Measurements from ENCODE around the gene DPP8. TPM values are rescaled to one million over a fixed set of nuclear protein-coding genes. Genes with fewer than 3 reads are reported as not detected.

The DPP8 gene
- total and polyA plus RNA-seq, 2 donors (not counting 1 experiment from before 2014, with no cell fraction given), result 17.1 to 65.2 TPM

DNA sequence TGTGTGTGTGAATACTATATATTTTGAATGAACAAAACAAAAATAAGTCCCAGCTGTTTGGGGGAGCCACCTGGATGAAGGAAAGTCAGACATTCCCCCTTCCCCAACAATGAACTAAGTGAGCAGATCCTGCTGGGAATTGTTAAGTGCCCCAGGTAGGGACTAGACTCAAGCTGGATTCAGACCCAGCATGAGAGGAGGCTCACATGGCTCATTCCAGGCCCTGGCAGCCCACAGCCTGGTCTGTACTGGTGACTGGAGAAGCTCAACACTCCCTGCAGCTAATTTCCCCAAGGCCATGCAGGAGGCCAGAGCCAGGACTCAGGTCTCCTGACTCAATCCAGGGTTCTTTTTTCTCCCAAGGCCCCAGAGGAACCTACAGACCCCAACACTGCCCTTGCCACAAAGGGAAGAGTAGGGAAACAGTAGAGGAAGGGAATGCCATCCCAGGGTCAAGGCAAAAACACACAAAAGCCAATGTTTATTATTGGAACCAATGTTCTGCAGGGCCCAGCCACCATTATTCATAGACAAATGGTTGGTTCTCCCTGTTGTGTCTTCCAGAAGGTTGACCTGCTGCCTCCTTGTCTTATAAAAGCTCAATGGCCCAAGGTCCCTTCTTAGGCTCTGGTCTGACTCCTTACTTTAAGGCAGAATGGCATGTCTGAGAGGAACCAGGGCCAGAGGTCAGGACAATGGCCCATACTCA lies 104.3 kb downstream of the DPP8 start:
- Histone ChIP-seq H3K27me3 (replicated peaks in 1 of 4; ENCODE audit: control extremely low read depth in 1 of 4, control insufficient read depth in 3 of 4, insufficient read depth in 4 of 4, low read length in 3 of 4) (peaks cover 0 to 35% (median 2%) of the 10 kb centered on the region in 4 experiments), H3K9me3 (ENCODE audit: control extremely low read depth in 1 of 3, control insufficient read depth in 2 of 3, insufficient read depth in 1 of 3, low read length in 2 of 3) (no peaks in the 10 kb centered on the region), H2AFZ (ENCODE audit: insufficient read depth, low read depth, low read length, poor library complexity, severe bottlenecking) (no peak overlapping the region), H3K4me1 (ENCODE audit: control insufficient read depth in 2 of 2, insufficient read depth in 2 of 2, low read length in 2 of 2) (peaks cover 8 to 11% of the 10 kb centered on the region in 2 donors), H3K4me2 (replicated peaks; ENCODE audit: low read depth, low read length, poor library complexity, severe bottlenecking) (no peak overlapping the region), H3K4me3 (ENCODE audit: control extremely low read depth in 1 of 5, extremely low read depth in 1 of 5, insufficient read depth in 1 of 5, low read depth in 2 of 5, low read length in 4 of 5) (no peak overlapping the region), H4K20me1 (ENCODE audit: control insufficient read depth, insufficient read depth, low read length, poor library complexity, severe bottlenecking) (no peaks in the 10 kb centered on the region), H3K36me3 (replicated peaks in 1 of 2; ENCODE audit: control extremely low read depth in 1 of 2, control insufficient read depth in 1 of 2, extremely low read depth in 1 of 2, insufficient read depth in 2 of 2, low read length in 1 of 2) (no peaks in the 10 kb centered on the region), H3K79me2 (ENCODE audit: control insufficient read depth, insufficient read depth, low read length) (no peaks in the 10 kb centered on the region), H3K27ac (ENCODE audit: low read length in 2 of 2) (no peak overlapping the region), H3K9ac (ENCODE audit: low read length) (no peak overlapping the region)
- no peak for DNase-seq
- Mint-ChIP-seq H3K9me3 (ENCODE audit: insufficient read depth) (no peaks in the 10 kb centered on the region), H3K4me1 (peaks cover 11% of the 10 kb centered on the region), H3K4me3 (no peak overlapping the region), H3K27me3 (peaks cover 33% of the 10 kb centered on the region), H3K27ac (no peak overlapping the region)
- intact Hi-C loops (cut with micrococcal nuclease), result no loop called here
- CTCF ChIA-PET, result interaction anchor here (1.2 kb wide), 1 partner anchor 28 kb away, joined by 3 read pairs; no protein-coding TSS in a partner anchor
- POLR2A ChIA-PET, result no interaction called here
- TF ChIP-seq EZH2 (IDR thresholded peaks at IDR 0.05; ENCODE audit: borderline replicate concordance, insufficient read depth, low read depth, low read length, poor library complexity, severe bottlenecking), result no peak
- TF ChIP-seq, protein P1, sequence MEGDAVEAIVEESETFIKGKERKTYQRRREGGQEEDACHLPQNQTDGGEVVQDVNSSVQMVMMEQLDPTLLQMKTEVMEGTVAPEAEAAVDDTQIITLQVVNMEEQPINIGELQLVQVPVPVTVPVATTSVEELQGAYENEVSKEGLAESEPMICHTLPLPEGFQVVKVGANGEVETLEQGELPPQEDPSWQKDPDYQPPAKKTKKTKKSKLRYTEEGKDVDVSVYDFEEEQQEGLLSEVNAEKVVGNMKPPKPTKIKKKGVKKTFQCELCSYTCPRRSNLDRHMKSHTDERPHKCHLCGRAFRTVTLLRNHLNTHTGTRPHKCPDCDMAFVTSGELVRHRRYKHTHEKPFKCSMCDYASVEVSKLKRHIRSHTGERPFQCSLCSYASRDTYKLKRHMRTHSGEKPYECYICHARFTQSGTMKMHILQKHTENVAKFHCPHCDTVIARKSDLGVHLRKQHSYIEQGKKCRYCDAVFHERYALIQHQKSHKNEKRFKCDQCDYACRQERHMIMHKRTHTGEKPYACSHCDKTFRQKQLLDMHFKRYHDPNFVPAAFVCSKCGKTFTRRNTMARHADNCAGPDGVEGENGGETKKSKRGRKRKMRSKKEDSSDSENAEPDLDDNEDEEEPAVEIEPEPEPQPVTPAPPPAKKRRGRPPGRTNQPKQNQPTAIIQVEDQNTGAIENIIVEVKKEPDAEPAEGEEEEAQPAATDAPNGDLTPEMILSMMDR (IDR thresholded peaks at IDR 0.05), result no peak
- no peak for ATAC-seq (ENCODE audit: low read depth)

DNA sequence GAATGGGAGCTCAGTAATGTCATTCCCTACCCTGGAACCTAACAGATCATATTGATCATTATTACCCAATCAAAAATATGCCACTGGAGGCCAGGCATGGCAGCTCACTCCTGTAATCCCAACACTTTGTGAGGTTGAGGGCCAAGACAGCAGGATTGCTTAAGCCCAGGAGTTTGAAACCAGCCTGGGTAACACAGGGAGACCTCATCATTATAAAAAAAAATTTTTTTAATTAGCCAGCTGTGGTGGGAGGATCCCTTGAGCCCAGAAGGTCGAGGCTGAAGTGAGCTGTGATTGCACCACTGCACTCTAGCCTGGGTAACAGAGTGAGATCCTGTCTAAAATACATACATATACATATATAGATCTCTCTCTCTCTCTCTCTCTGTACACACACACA lies 104.9 kb downstream of the DPP8 start:
- ChIA-PET CTCF (interaction anchor here (1.2 kb wide), 1 partner anchor 27 kb away, joined by 3 read pairs; no protein-coding TSS in a partner anchor), POLR2A (no interaction called here)

More for the DNA sequence above, 104.9 kb downstream of the DPP8 start:
- Mint-ChIP-seq H3K9me3 (ENCODE audit: insufficient read depth) (no peaks in the 10 kb centered on the region), H3K27me3 (peaks cover 27% of the 10 kb centered on the region), H3K4me3 (no peak overlapping the region), H3K27ac (no peak overlapping the region), H3K4me1 (peaks cover 11% of the 10 kb centered on the region)
- H3K36me3 ChIP-seq (replicated peaks in 1 of 2; ENCODE audit: control extremely low read depth in 1 of 2, control insufficient read depth in 1 of 2, extremely low read depth in 1 of 2, insufficient read depth in 2 of 2, low read length in 1 of 2), result no peaks in the 10 kb centered on the region
- no peaks in the 10 kb centered on the region for H3K79me2 ChIP-seq (ENCODE audit: control insufficient read depth, insufficient read depth, low read length)
- H2AFZ ChIP-seq (ENCODE audit: insufficient read depth, low read depth, low read length, poor library complexity, severe bottlenecking), result no peak overlapping the region
- no peak for DNase-seq
- ATAC-seq (ENCODE audit: low read depth), result no peak
- H3K4me1 ChIP-seq (ENCODE audit: control insufficient read depth in 2 of 2, insufficient read depth in 2 of 2, low read length in 2 of 2), result peaks cover 8 to 11% of the 10 kb centered on the region in 2 donors
- intact Hi-C loops (cut with micrococcal nuclease), result no loop called here
- H3K4me2 ChIP-seq (replicated peaks; ENCODE audit: low read depth, low read length, poor library complexity, severe bottlenecking), result no peak overlapping the region
- no peak for TF ChIP-seq EZH2 (IDR thresholded peaks at IDR 0.05; ENCODE audit: borderline replicate concordance, insufficient read depth, low read depth, low read length, poor library complexity, severe bottlenecking)
- TF ChIP-seq, protein P1 (IDR thresholded peaks at IDR 0.05), result no peak
- no peaks in the 10 kb centered on the region for H3K9me3 ChIP-seq (ENCODE audit: control extremely low read depth in 1 of 3, control insufficient read depth in 2 of 3, insufficient read depth in 1 of 3, low read length in 2 of 3)
- no CpG with 5 or more reads among the region's 1 CpG for WGBS (ENCODE audit: insufficient coverage)
- H3K27ac ChIP-seq (ENCODE audit: low read length in 2 of 2), result no peak overlapping the region
- no peaks in the 10 kb centered on the region for H4K20me1 ChIP-seq (ENCODE audit: control insufficient read depth, insufficient read depth, low read length, poor library complexity, severe bottlenecking)
- H3K4me3 ChIP-seq (ENCODE audit: control extremely low read depth in 1 of 5, extremely low read depth in 1 of 5, insufficient read depth in 1 of 5, low read depth in 2 of 5, low read length in 4 of 5), result no peak overlapping the region
- peaks cover 0 to 32% (median 2%) of the 10 kb centered on the region in 4 experiments for H3K27me3 ChIP-seq (replicated peaks in 1 of 4; ENCODE audit: control extremely low read depth in 1 of 4, control insufficient read depth in 3 of 4, insufficient read depth in 4 of 4, low read length in 3 of 4)
- no peak overlapping the region for H3K9ac ChIP-seq (ENCODE audit: low read length)

Data from B cell (primary cell).